HuH-7 (cell line): ENCODE data around the gene LMAN2L.
"Not testable (repeated sequence)": the region's sequence is repeated elsewhere in the genome, so short reads cannot be mapped to it uniquely, and the experiment has no call there.

Experiments used
- DNase-seq: peaks from one replicate; pipeline ENCODE4 v3.0.0; 2011; ENCODE audit warnings: low spot score

The LMAN2L gene

GRCh38 chr2:96687711-96688640 is 51.9 kb downstream of the LMAN2L start:
- DNase-seq, result no peak

DNA sequence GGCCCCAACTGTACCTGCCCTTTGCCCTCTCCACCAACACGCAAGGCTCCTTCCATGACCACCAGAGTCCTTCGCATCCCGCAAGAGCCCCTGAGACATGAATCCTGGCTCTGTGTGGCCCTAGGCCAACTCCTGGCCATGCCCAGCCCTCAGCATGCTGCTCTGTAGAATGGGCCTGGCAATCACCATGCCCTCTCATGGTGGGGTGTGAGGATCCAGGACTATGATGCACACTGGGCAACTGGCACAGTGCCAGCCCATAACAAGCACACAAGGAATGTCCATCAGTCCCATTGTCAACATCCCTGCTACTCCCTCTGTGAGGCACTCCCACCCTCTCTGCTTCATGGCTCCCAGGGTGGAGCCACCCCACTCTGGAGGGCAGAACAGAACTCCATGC is 52.6 kb downstream of the LMAN2L start:
- no peak for DNase-seq

DNA sequence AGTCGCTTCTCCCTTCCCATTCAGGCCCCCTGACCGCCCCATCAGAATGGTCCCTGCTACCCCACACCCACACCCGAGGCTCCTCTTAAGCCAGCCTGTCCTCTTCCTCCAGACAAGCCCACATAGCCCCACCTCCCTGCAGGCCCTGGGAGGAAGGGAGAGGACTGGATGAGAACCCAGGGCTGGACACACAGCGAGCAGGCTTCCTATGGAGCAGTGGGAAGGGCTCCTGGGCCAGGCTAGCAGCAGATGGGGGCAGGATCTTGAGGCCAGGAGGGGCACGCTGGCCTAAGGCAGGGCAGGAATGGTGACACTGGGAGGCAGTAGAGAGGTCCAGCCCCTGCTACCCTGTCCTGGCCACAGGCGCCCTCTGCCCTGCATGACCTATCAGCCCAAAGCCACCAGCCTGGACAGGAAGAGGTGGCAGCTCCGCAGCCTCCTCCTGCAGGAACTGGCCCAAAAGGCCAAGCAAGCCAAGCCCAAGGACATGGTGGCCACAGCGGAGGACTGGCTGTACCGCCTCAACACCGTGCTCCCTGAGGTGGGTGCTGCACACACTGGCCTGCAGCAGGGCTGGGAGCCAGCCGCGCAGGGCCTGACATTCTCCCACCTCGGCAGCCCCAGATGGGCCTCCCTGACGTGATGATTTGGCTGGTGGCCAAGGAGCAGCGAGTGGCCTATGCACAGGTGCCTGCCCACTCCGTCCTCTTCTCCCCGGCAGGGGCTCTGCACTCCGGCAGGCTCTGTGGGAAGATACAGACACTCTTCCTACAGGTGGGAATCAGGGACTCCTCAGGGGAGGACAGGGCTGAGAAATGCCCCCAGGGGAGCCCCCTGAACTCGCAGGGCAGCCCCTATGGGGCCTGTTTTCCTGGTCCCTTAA is 54.0 kb downstream of the LMAN2L start:
- peak; percentile 75 for DNase-seq

DNA sequence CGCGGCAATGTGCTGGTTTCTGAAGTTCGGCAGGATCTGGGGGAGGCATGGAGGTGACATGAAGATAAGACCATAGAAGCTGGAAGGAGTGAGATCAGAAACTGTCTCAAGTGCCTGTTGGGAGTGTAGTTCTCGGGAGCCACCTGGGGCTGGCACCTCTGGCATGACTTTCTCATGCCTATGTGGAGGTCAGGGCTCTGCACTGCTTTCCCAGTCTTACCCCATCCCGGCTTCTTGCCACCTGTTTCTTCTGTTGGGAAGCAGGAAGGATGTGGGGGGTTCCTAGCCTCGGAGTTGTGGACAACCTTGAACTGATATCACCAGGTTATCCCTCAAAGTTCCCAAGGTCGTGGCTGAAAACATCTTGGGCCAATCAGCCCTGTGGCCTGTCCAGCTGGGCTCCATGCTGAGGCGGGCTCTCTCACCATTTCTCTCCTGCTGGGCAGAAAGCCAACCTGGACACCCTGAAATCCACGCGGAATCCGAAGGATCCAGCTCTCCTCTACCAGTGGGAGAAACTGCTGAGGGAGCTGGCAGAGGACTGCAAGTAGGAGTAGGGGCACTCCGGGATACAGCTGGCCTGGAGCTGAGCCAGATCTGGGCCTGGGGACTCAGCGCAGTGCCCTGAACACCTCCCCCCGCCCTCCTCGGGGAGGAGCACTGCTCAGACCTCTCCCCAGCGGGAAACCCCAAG is 54.8 kb downstream of the LMAN2L start:
- no peak for DNase-seq

DNA sequence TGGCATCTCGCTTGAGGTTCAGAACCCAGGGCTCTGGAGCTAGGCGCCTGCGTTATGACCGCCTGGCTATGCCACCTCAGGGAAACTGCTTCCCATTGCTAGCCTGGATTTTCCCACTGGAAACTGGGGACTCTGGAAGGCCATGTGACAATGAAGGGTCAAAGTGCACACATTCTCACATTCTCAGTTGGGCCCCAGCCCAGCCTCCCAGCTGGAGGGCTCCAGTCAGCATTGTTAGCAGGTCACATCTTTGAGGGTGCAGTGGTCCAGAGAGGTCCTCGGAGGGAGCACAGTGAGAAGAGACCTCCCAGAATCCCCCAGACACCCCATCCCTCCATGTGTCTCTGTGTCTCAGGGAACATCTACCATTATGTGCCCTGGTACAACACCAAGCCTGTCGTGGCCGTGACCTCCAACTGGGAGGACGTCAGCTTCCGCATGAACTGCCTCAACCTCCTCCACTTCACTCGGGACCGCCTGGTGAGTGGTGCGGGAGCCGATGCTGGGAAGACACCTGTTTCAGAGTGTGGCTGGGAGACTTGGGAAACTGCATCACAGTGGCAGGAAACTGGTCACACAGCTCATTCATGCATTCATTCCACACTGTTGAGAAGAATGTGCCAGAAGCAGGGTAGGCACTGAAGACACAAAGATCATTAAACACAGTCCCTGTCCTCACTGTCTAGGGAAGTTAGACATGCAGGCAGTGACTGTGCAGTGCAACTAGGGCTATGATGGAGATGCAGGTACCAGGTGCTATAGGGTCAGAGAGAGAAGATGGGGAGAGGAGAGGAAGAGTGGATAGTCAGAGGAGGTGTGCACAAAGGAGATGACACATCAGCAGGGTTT is 55.7 kb downstream of the LMAN2L start:
- DNase-seq, result peak; percentile 55

DNA sequence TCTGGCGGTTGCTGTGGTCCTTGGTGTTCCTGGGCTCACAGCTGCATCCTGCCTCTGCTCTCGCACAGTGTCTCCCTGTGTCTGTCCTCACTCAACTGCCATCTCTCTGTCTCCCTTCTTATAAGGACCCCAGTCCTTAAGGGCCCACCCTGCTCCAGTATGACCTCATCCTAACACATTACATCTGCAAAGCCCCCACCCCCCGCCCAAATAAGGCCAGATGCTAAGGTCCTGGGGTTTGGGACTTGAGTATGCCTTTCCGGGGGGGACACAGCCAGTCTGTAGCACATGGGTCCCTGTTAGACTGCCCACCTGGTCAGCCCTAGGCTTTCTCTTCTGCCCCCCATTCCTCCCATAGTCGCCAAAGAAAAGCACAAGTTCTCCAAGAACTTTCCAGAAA is 56.6 kb downstream of the LMAN2L start:
- no peak for DNase-seq

DNA sequence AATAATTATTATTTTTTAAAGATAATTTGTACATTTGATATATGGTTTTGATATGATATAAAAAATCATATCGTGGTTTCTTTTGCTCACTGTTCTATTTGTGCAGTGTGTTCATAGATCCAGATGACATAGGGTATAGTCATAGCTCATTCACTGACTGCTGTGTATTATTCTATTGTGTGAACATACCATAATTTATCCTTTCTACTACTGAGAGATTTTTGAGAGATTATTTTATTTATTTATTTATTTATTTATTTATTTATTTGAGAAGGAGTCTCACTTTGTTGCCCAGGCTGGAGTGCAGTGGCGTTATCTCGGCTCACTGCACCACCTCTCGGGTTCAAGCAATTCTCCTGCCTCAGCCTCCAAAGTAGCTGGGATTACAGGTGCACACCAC is 58.3 kb downstream of the LMAN2L start:
- no peak for DNase-seq

DNA sequence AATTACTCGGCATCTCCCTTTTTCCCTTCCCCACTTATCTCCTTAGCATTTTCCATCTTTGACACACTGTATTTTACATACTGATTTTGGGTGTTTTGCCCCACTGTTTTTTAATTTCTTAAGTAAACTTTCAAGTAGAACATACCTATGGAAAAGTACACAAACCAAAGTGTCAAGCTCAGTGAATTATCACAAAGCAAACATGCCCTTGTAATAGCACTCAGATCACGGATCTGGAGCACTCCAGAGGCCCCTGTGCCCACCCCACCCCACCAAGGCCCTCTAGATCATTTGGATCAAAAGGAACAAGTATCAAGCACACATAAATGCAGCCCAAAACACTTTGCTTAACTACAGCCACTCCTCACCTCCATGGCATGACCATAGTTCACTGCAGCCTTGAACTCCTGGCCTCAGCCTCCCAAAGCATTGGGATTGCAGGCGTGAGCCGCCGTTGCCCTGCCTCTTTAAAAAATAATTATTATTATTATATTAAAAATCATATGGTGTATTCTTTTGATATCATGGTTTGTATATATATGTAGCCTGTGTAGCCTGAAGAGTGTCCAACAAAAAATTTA is 59.2 kb downstream of the LMAN2L start:
- no peak for DNase-seq

DNA sequence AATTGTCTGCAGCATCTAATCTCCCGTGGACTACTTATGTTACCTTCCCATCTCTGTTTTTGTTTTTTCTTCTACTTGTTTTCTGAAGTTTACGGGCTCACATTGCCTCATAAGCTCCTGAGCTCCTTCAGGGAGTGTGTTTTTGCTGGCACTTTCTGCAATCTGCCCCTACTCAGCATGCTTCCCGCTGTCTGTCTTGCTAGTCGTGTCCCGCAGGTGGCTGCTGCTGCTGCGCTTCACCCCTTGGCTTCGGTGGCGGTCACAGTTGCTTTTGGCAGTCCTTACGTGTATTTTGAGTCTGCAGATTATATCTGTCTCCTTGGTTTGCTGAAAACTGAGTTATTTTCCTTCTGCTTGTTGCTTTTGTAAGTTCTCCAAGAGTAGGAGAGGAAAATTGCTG is 60.0 kb downstream of the LMAN2L start:
- no peak for DNase-seq

DNA sequence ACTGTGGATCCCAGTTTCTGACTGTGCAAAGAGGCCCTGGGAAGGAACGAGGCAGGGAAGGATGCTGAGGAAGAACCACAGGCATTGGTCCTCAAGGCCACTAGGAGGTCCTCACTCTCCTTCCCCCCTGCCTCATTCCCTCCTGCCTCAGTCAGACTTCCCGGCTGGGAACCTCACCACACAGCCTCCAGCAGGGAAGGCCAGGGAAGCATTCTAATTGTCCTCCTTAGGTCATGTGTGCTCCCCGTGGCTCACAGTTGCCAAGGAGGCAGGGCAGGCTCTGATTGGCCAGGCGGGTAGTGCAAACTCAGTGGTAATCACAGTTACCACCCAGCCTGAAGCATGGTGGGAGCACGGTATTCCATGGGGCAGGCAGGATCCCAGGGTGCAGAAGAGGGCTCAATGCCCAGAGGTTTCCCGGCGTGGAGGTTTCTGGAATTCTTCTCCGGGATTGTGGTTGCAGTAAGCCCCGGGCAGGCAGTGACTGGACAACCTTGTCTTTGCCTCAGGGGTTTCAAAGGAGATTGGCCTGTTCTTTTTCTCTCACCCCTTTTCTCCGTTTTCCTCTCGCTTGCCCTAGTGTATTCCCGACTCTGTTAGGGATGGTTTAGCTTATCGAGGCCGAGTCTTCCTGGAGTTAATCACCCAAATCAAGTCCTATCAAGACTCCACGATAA is 70.2 kb downstream of the LMAN2L start:
- no peak for DNase-seq

DNA sequence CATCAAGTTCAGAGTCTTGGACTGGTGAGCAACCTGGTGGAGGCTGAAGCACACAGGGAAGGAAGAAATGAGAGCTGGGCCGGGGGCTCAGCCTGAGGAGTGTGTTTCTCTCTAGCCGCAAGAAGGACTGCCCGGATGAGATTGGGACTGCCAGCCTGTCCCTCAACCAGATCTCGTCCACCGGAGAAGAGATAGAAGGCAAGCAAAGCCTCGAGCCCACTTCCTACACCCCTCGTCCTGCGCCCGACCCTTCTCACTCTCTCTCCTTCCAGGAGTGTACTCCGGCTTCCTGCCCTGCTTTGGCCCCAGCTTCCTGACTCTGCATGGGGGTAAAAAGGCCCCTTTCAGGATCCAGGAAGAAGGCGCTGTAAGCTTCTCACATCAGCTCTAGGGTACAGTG is 71.1 kb downstream of the LMAN2L start:
- no peak for DNase-seq

GRCh38 chr2:96665717-96666116 is 74.1 kb downstream of the LMAN2L start:
- DNase-seq, result not testable (repeated sequence)

DNA sequence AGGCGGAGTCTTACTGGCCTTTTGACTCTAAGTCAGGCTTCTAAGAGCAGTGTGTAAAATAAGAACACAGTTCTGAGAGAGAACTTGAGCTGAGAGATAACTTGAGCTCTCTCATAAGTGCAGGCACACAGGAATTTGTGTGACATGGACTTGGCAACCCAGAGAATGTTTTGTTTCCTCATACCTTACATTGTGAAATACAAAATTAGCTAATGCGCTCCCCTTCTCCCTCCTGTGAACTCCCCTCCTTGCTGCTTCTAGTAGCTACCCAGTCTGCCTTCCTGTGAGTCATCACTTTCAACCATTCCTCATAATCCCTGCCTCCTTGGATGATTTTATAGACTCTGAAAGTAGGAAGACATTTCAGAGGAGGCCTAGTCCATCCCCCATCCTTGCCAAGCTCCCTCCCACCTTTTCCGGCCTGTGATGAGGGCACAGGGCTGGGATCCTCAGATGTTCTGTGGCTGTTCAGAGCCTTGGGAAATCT is 74.7 kb downstream of the LMAN2L start:
- no peak for DNase-seq

DNA sequence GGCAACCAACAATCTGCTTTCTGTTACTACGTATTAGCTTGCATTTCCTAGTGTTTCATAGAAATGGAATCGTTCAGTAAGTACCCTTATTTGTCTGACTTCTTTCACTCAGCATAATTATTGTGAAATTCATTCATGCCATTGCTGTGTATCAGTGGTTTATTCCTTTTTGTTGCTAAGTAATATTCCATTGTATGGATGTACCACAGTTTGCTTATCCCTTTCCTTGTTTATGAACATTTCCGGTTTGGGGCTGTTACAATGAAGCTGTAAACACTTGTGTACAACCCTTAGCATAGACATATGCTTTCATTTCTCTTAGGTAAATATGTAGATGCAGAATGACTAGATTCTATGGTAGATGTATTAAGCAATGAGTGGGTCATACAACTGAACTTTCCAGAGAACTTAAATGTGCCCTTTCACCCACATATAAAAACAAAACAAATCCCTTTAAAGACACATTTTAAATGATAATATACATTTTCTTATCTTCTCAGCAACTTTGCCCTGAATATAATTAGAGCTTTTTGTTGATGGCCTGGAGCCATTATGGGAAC is 75.4 kb downstream of the LMAN2L start:
- no peak for DNase-seq

GRCh38 chr2:96663829-96664228 is 76.0 kb downstream of the LMAN2L start:
- no peak for DNase-seq

- DNase-seq, result no peak
Measured at GRCh38 chr2:96663177-96663576, 76.7 kb downstream of the LMAN2L start.

DNA sequence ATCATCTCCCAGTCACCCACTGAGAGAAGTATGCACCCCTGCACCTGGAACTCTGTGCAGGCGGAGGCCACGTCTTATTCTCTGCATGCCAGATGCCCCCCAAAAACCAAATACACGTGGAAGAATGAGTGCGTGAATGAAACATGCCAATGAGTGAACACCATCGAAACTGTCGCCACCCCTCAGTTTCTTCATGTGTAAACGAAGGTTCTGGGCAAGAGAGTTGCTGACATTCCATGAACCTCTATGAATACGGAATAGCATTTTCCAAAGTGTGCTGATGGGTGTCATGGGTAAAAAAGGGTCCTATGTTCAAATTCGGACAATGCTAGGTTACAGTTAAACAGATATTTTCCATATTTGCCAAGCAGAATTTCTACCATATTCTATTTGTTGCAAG is 77.5 kb downstream of the LMAN2L start:
- DNase-seq, result no peak

DNA sequence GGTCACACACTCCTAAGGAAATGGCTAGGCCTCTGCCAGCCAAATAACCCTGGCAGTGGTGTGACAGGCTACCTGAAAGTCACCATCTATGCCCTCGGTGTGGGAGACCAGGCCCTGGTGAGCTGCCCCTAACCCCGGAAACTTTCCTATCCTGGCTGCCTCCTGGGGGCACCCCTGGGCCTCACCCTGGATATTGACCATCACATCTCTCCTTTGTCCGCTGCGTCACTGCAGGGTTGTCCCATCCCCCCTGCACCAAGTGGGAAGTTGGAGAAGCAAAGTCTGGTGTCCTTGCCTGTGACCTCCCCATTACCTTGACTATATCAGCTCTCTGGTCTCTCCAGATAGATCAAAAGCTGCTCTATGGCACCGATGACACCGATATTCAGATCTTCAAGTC is 78.5 kb downstream of the LMAN2L start:
- DNase-seq, result no peak

GRCh38 chr2:96656540-96656939 is 83.3 kb downstream of the LMAN2L start:
- no peak for DNase-seq
